DMS79 (cell line): Measurements from ENCODE around the gene RNPEP.
"Not testable (repeated sequence)": the region's sequence is repeated elsewhere in the genome, so short reads cannot be mapped to it uniquely, and the experiment has no call there.

ENCODE experiments used
- DNase-seq: peaks from one replicate; lab custom pipeline; 2025; lab: John Stamatoyannopoulos, UW

RNPEP gene

GRCh38 chr1:201962382-201962781 lies 20.1 kb upstream of the RNPEP start:
- DNase-seq, result not testable (repeated sequence)

- DNase-seq, result no peak
Measured at GRCh38 chr1:201964261-201964660, 18.2 kb upstream of the RNPEP start.

DNA sequence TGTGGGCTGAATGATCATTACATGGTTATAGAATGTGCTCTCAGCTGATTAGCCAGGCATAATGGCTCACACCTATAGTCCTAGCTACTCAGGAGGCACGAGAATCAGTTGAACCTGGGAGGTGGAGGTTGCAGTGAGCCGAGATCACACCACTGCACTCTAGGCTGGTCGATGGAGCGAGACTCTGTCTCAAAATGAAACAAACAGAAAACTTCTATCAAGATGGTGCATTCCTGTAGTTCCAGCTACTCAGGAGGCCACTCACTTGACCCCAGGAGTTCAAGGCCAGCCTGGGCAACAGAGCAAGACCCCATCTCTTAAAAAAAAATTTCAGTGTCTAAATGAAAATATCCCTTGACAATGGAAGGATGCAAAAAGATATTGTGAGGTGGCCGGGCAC lies 16.3 kb upstream of the RNPEP start:
- no peak for DNase-seq

DNA sequence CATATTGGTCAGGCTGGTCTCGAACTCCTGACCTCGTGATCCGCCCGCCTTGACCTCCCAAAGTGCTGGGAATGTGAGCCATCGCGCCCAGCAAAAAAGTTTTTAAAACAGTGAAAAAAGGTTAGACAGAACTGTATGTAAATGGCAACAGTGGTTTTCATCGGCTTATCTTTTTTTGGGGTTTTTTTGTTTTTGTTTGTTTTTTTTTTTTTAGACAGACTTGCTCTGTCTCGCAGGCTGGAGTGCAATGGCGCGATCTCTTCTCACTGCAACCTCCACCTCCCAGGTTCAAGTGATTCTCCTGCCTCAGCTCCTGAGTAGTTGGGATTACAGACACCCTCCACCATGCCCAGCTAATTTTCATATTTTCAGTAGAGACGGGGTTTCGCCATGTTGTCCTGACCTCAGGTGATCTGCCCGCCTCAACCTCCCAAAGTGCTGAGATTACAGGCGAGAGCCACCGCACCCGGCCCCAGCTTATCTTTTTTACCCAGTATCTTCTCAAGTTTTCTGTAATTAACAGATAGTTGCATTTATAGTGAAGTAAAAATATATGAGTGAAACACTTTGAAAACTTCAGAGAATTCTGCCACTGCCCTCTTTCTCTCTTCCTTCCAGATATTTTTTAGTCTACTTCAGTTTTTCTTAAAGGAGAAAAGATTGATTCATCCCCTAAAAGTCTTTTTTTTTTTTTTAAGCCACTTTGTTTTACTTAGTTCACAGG lies 14.1 kb upstream of the RNPEP start:
- no peak for DNase-seq

- no peak for DNase-seq
Measured at GRCh38 chr1:201970334-201971159, 11.9 kb upstream of the RNPEP start.

DNA sequence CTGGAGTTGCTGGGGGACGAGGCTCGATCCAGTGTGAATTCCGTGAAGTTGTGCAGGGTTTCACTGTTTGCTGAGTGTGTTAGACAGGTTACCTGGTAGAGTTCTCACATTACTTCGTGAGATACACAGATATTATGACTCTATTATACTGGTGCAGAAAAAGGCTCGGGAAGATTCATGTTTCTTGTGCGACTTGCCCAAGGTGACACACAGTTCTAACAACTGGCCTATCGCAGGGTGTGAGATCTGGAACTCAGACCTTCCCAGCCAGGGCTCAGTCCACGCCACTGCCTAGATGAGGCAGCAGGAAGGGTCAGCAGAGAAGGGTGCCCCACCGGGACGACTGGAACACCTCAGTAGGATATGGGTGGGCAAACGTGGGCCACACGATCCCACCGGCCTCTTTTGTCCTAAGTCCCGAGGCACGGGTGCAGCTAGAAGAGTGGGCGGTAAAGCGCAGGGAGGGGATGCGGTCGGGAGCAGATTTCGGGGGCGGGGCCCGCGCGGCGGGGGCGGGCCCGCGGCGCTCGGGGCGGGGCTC lies 296 bp upstream of the RNPEP start:
- DNase-seq, result peak; percentile 7

DNA sequence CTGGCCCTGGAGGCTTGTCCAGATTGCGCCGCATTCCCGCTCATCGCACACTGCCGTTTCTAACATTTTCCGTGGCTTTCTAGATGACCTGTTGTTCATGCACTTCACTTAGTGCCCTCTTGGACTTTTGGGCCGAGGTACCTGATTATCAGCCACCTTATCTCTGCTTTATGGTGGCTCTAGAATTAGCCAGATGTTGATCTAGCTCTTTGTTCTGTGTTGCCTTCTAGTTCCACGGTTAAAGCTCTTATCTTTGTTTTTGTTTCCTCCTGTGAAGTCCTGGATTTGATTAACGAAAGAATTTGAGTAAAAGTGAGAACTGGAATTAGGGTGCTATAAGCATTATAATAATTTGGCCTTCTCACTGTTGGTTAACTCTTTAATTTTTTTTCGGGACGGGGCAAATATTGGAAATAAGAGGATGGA lies 945 bp downstream of the RNPEP start:
- no peak for DNase-seq

GRCh38 chr1:201984446-201984845 lies 2.0 kb downstream of the RNPEP start:
- DNase-seq, result no peak

DNA sequence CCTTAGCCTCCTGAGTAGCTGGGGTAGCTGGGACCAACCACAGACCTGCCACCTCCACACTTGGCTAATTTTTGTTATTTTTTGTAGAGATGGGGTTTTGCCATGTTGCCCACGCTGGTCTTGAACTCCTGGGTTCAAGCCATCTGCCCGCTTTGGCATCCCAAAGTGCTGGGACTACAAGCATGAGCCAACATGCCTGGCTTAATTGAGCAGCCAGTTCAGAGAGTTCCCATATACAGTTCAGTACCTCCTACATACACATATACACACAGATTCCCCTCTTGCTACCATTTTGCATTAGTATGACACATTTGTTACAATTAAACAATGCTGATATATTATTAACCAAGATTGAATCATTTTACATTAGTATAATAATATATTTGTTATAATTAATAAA lies 2.9 kb downstream of the RNPEP start:
- no peak for DNase-seq

GRCh38 chr1:201988601-201989000 lies 6.2 kb downstream of the RNPEP start:
- no peak for DNase-seq

DNA sequence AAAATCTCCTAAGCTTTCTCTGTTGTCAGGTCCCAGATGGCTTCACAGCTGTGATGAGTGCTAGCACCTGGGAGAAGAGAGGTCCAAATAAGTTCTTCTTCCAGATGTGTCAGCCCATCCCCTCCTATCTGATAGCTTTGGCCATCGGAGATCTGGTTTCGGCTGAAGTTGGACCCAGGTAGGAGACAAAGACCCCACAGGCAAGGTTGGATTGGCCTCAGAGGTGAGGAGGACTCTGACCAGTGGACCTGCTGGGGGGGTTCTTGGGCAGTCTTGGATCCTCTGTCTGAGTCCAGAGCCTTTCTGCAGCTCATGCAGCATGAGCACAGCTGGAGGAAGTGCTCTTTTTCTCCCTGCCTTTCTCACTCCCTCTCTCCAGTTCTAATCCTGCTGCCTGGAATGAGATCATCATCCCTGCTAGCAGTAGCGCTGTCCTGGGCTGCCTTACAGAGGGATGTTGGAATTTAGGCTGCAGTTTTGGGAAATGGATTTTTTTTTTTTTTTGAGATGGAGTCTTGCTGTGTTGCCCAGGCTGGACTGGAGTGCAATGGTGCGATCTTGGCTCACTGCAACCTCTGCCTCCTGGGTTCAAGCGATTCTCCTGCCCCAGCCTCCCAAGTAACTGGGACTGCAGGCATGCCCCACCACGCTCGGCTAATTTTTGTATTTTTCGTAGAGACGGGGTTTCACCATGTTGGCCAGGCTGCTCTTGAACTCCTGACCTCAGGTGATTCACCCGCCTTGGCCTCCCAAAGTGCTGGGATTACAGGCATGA lies 7.1 kb downstream of the RNPEP start:
- no peak for DNase-seq

- no peak for DNase-seq
Measured at GRCh38 chr1:201990427-201990826, 8.0 kb downstream of the RNPEP start.

DNA sequence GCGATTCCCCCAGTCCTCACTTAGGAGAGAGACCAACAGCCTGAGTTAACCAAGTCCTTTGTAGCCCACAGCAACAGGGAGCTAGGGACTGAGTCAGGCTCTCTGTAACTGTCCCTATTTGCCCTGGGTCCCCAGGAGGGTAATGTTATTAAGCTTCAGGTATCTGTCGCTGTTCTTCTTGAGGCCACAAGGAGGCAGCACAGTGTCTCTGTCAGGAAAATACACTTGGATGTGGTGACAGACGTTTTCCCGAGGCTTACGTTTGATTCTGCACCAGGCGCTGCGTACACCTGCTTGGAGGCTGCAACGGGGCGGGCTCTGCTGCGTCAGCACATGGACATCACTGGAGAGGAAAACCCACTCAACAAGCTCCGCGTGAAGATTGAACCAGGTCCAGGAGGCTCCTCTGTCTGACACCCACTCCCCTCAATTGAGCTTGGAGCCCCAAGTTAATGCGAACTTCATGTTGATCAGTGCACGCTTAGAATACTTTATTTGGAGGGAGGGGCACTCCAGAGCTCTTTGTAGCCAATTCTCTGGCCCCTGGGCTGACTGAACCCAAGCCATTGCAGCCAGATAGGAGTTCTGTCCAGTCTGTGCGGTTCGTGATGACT lies 17.3 kb downstream of the RNPEP start:
- DNase-seq, result peak; percentile 56

GRCh38 chr1:202002507-202002906 lies 20.1 kb downstream of the RNPEP start:
- DNase-seq, result no peak

DNA sequence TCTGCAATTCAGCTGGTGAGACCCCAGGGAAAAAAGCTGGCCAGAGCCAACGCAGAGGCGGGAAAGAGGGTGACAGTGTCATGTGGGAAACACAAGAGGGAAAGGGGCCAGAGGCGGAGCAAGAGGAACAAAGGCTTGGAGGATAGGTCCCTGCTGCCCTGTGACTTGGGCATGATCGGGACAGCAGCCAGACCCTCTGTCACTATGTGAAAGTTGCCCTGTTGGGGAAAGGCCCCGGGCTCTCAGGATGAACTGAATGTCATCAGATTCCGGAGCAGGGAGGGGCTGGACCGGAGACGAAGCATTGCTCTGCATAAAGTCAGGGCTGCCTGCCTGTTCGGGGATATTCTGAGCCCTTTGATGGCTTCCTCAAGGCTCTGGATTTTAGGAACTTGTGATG lies 22.3 kb downstream of the RNPEP start:
- no peak for DNase-seq

DNA sequence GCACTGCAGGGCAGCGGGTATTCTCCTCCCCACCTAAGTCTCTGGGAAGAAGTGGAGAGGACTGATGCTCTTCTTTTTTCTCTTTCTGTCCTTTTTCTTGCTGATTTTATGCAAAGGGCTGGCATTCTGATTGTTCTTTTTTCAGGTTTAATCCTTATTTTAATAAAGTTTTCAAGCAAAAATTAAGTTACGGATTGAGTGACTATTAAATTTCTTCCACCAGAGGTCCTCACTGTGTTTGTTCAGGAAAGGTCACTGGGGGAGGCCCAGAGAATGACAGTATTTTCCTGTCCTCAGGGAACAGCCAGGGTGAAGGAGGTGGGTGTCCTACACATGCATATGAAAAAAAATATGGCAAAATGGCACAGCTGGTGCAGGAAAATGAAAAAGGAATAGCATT lies 23.5 kb downstream of the RNPEP start:
- DNase-seq, result no peak

- DNase-seq, result no peak
Measured at GRCh38 chr1:202007304-202007703, 24.9 kb downstream of the RNPEP start.

- DNase-seq, result peak; percentile 92
Measured at GRCh38 chr1:202007805-202008489, 25.5 kb downstream of the RNPEP start.

DNA sequence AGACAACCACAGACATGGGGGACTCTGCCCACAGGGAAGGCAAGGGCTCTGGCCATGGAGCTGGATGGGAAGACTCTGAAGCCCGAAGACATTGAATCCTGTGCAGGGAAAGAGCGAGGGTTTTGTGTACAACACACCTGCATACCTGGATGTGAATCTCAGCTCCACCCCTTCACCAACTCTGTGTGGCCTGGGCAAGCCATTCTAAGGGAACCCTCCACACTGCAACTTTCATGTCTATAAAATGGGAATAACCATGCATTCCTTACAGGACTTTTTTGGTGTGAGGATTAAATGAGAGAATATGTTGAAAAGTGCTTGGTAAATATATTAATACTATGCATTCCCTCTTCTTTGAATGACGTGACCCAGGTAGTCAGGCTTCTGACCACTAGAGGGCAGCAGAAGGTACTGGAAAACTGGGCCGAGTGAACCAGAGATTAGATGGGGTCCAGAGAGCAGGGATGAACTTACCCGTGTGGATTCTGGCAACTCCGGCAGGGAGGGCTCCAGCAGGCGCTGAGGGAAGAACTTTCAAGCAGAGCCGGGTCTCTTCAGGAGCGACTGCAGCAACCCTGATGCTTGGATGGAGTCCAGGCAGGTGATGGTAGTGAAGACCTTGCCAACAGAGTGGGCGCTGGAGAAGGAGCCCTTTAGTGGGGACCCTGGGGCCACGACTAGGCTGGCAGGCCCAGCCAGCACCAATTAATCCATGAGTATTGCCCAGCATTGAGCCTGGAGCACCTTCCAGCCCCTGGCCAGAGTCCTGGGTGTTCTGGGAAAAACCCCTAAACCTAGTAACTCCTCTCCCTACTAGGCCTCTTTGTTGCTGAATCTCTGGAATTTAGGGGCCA lies 27.1 kb downstream of the RNPEP start:
- DNase-seq, result peak; percentile 82
